Myocyte (in vitro differentiated cells): ENCODE data around the gene RPRML. TPM values are rescaled to one million over a fixed set of nuclear protein-coding genes. Genes with fewer than 3 reads are reported as not detected.
A peak's percentile ranks its signal among the peaks of the same experiment; 100 is the strongest.

ENCODE experiments used
- DNase-seq: peaks from one replicate; pipeline ENCODE4 v3.0.0-alpha.2; 2012; ENCODE audit warnings: low read depth
- microRNA-seq: library from miRNA; unstranded; fragments of <30 nt; microRNA quantifications from one replicate; pipeline ENCODE4, GENCODE V29; 2016
- total RNA-seq: library from RNA; depleted of rRNA; stranded (reverse); fragments of >200 nt; gene quantifications from 2 replicates; pipeline ENCODE4 v1.2.3, GENCODE V29; 2014

The RPRML gene
- total RNA-seq, 1 donor from 2014 or later, result 1.3 TPM

GRCh38 chr17:46947216-46947615, 31.8 kb downstream of the RPRML start:
- no peak for DNase-seq

- DNase-seq, result no peak
Observed at GRCh38 chr17:46944931-46945330, 34.1 kb downstream of the RPRML start.

- peak; percentile 35 for DNase-seq
Observed at GRCh38 chr17:46943501-46944393, 35.3 kb downstream of the RPRML start.

- no peak for DNase-seq
Observed at GRCh38 chr17:46943218-46943500, 35.9 kb downstream of the RPRML start.

GRCh38 chr17:46942441-46943217, 36.4 kb downstream of the RPRML start:
- DNase-seq, result peak; percentile 72

GRCh38 chr17:46940692-46941404, 38.2 kb downstream of the RPRML start:
- peak; percentile 77 for DNase-seq

- DNase-seq, result no peak
Observed at GRCh38 chr17:46935658-46936266, 43.3 kb downstream of the RPRML start.

GRCh38 chr17:46931596-46931995, 47.5 kb downstream of the RPRML start:
- DNase-seq, result no peak

GRCh38 chr17:46930051-46930450, 49.0 kb downstream of the RPRML start:
- no peak for DNase-seq

- DNase-seq, result no peak
Observed at GRCh38 chr17:46929413-46929812, 49.6 kb downstream of the RPRML start.

- no peak for DNase-seq
Observed at GRCh38 chr17:46928467-46929261, 50.4 kb downstream of the RPRML start.

Small RNA genes within 50 kb of the gene (microRNA-seq; reads per million reads assigned to microRNA genes)
- gene MIR5089, result not detected

Other genes with a start within 250 kb of the RPRML start
- gene WNT3, start 160.6 kb downstream of the RPRML start, total RNA-seq, result 0.86 and 1.9 TPM in 2 replicates
- not detected in 2 replicates for gene WNT9B, start 127.7 kb downstream of the RPRML start, total RNA-seq
- gene GOSR2, start 56.1 kb downstream of the RPRML start, total RNA-seq, result 41.2 and 45.2 TPM in 2 replicates
- 89.3 and 93.2 TPM in 2 replicates for gene CDC27, start 210.0 kb upstream of the RPRML start, total RNA-seq
- 1,048 and 1,135 TPM in 2 replicates for gene MYL4, start 230.1 kb upstream of the RPRML start, total RNA-seq